K562 (cell line): ENCODE data around the gene OLIG1. TPM values are rescaled to one million over a fixed set of nuclear protein-coding genes. Genes with fewer than 3 reads are reported as not detected.

Experiments used
- ATAC-seq: fragments of 200-7000 bp; cut with Tn5 transposase; 3 replicates; pipeline ENCODE4 v1.9.1; 2020; ENCODE audit warnings: moderate library complexity
- BruUV-seq: library from RNA; stranded (reverse); fragments of 400-500 nt; replicated peaks from 2 replicates; lab custom pipeline; 2021; lab: Mats Ljungman, UMichigan
- CTCF ChIA-PET: fragments of 300-600 bp; formaldehyde crosslinking; extraction: SDS; loops from one replicate; lab custom pipeline; 2021; ENCODE audit warnings: low intra/inter-chr PET ratio; lab: Yijun Ruan, JAX
- POLR2A ChIA-PET: fragments of 300-600, 350-650 bp; sonication (Branson Sonifier 250); formaldehyde crosslinking; extraction: SDS; loops from one replicate; lab custom pipeline; 2021; ENCODE audit warnings: antibody characterized with exemption, inconsistent platforms; lab: Yijun Ruan, JAX
- DNase-seq, 4 experiments: peaks; one replicate each; pipeline versions ENCODE4 v3.0.0 to v3.0.0-alpha.2; 2011 to 2018; ENCODE audit warnings: low spot score in 3 of 4, mixed read lengths in 3 of 4; ENCODE audit errors: extremely low read depth in 1 of 4
- FAIRE-seq: peaks from 2 replicates; lab custom pipeline; 2011; peaks lifted over from hg19 to GRCh38; lab: Jason Lieb, UNC
- H2AFZ ChIP-seq: 2 replicates; pipeline ENCODE4 v1.6.0; 2011; ENCODE audit warnings: low read depth, low read length, control low read depth, inconsistent platforms
- H3K27ac ChIP-seq: fragments of 200-600 bp; 3 replicates; pipeline ENCODE4 v1.8.0; 2011; ENCODE audit warnings: low read depth, mild to moderate bottlenecking, control low read depth, inconsistent platforms, low read length, moderate library complexity, mixed read lengths; ENCODE audit errors: extremely low read depth
- H3K27me3 ChIP-seq, 2 experiments: fragments of 300-600 bp in 1 of 2; 2 replicates in 1 of 2; 3 replicates in 1 of 2; pipeline versions ENCODE4 v1.6.0 to v1.8.0; 2011; ENCODE audit warnings: inconsistent platforms in 2 of 2, low read length in 2 of 2, mild to moderate bottlenecking in 1 of 2, mixed read lengths in 1 of 2, moderate library complexity in 1 of 2; ENCODE audit not compliant: control insufficient read depth in 2 of 2, insufficient read depth in 2 of 2
- H3K36me3 ChIP-seq: fragments of 300-600 bp; 3 replicates; pipeline ENCODE4 v1.8.0; 2011; ENCODE audit warnings: mild to moderate bottlenecking, low read length, inconsistent platforms; ENCODE audit not compliant: control insufficient read depth, insufficient read depth
- H3K4me1 ChIP-seq, 2 experiments: fragments of 200-600 bp in 1 of 2; replicated peaks in 1 of 2; 2 replicates in 1 of 2; 3 replicates in 1 of 2; pipeline versions ENCODE4 v1.5.1 to v1.8.0; 2011; ENCODE audit warnings: inconsistent platforms in 2 of 2, low read length in 2 of 2, mild to moderate bottlenecking in 1 of 2, mixed read lengths in 1 of 2, moderate library complexity in 1 of 2; ENCODE audit not compliant: control insufficient read depth in 2 of 2, insufficient read depth in 2 of 2
- H3K4me2 ChIP-seq: 2 replicates; pipeline ENCODE4 v1.6.1; 2011; ENCODE audit warnings: low read length, control low read depth, inconsistent platforms, mixed read lengths; ENCODE audit not compliant: insufficient read depth
- H3K4me3 ChIP-seq: fragments of 200-600 bp; sonication (generic), shearing (Covaris generic); 2 replicates; pipeline ENCODE4 v1.5.1; 2016; ENCODE audit warnings: control low read depth, inconsistent platforms
- H3K79me2 ChIP-seq: fragments of 200-600 bp; 3 replicates; pipeline ENCODE4 v1.8.0; 2011; ENCODE audit warnings: low read length, inconsistent platforms; ENCODE audit not compliant: control insufficient read depth, insufficient read depth
- H3K9ac ChIP-seq, 2 experiments: 2 replicates each; pipeline versions ENCODE4 v1.6.0 to v1.6.1; 2011; ENCODE audit warnings: low read depth in 2 of 2, low read length in 2 of 2, control low read depth in 1 of 2, inconsistent platforms in 1 of 2, mild to moderate bottlenecking in 1 of 2, mixed read lengths in 1 of 2; ENCODE audit not compliant: insufficient read depth in 1 of 2
- H3K9me1 ChIP-seq: one replicate; pipeline ENCODE4 v1.6.0; 2011; ENCODE audit warnings: inconsistent platforms, mild to moderate bottlenecking, low read length, moderate library complexity; ENCODE audit not compliant: control insufficient read depth, insufficient read depth
- H3K9me3 ChIP-seq: replicated peaks from 2 replicates; pipeline ENCODE4 v1.5.1; 2011; ENCODE audit warnings: low read depth, low read length, inconsistent platforms; ENCODE audit not compliant: control insufficient read depth, insufficient read depth
- H4K20me1 ChIP-seq: replicated peaks from 2 replicates; pipeline ENCODE4 v1.6.1; 2011; ENCODE audit warnings: low read length, inconsistent platforms, mixed read lengths; ENCODE audit not compliant: control insufficient read depth, insufficient read depth
- DPF2 ChIP-seq: fragments of 450-650 bp; IDR thresholded peaks from 2 replicates; pipeline ENCODE4 v1.6.1; 2016
- EWSR1 ChIP-seq: fragments of 450-650 bp; IDR thresholded peaks from 2 replicates; pipeline ENCODE4 v1.6.1; 2018; ENCODE audit warnings: borderline replicate concordance, mild to moderate bottlenecking, low read depth, moderate library complexity; ENCODE audit not compliant: partially characterized antibody
- GTF2F1 ChIP-seq: IDR thresholded peaks from 2 replicates; pipeline ENCODE4 v1.6.1; 2011; ENCODE audit warnings: low read depth, low read length, improper control_type of control experiment
- KAT7 ChIP-seq: sonication (generic); formaldehyde crosslinking; IDR thresholded peaks from 2 replicates; pipeline ENCODE4 v1.8.0; 2022; ENCODE audit warnings: missing genetic modification reagents, mild to moderate bottlenecking, borderline replicate concordance
- MBD2 ChIP-seq: sonication (generic); IDR thresholded peaks from 2 replicates; pipeline ENCODE4 v1.6.1; 2016; ENCODE audit warnings: low read depth, borderline replicate concordance
- MIER1 ChIP-seq: fragments of 450-650 bp; IDR thresholded peaks from 2 replicates; pipeline ENCODE4 v1.6.1; 2016; ENCODE audit warnings: antibody characterized with exemption, mild to moderate bottlenecking, low read depth
- MTA1 ChIP-seq: fragments of 450-650 bp; IDR thresholded peaks from 2 replicates; pipeline ENCODE4 v1.6.1; 2017; ENCODE audit warnings: borderline replicate concordance
- NRF1 ChIP-seq, 2 experiments: fragments of 450-650 bp; IDR thresholded peaks in 1 of 2; conservative IDR thresholded peaks in 1 of 2; 2 replicates each; pipeline ENCODE4 v1.6.1; 2014; ENCODE audit warnings: mild to moderate bottlenecking in 2 of 2
- OTX1 ChIP-seq: fragments of 450-650 bp; formaldehyde crosslinking; IDR thresholded peaks from 2 replicates; pipeline ENCODE4 v1.4.0; 2022; ENCODE audit warnings: mild to moderate bottlenecking
- RFX5 ChIP-seq: IDR thresholded peaks from 2 replicates; pipeline ENCODE4 v1.6.1; 2011; ENCODE audit warnings: low read depth, mild to moderate bottlenecking, improper control_type of control experiment, low read length
- SMAD4 ChIP-seq: fragments of 250-450 bp; sonication (Bioruptor Pico); conservative IDR thresholded peaks from 2 replicates; pipeline ENCODE4 v1.8.0; 2021; ENCODE audit warnings: inconsistent platforms, mild to moderate bottlenecking, moderate library complexity
- SMC3 ChIP-seq: conservative IDR thresholded peaks from 2 replicates; pipeline ENCODE4 v1.6.1; 2011; ENCODE audit warnings: low read depth, low read length, improper control_type of control experiment; ENCODE audit not compliant: insufficient read depth
- SRSF1 ChIP-seq: fragments of 200-400 bp; formaldehyde crosslinking; IDR thresholded peaks from 2 replicates; pipeline ENCODE4 v1.6.1; 2017; ENCODE audit warnings: mild to moderate bottlenecking, low read depth, low read length, moderate library complexity
- XRCC4 ChIP-seq: IDR thresholded peaks from one replicate; pipeline ENCODE4 v1.6.1; 2011; ENCODE audit not compliant: insufficient read depth, insufficient read length; ENCODE audit errors: extremely low read depth
- ZBTB7A ChIP-seq: IDR thresholded peaks from 2 replicates; pipeline ENCODE4 v1.6.1; 2011; ENCODE audit warnings: low read depth, mild to moderate bottlenecking, low read length, moderate library complexity, borderline replicate concordance; ENCODE audit not compliant: control insufficient read depth
- ZFP1 ChIP-seq: fragments of 450-650 bp; formaldehyde crosslinking; IDR thresholded peaks from 2 replicates; pipeline ENCODE4 v1.4.0; 2020; ENCODE audit warnings: mild to moderate bottlenecking, mixed read lengths
- ZNF134 ChIP-seq: fragments of 250-450 bp; sonication (Bioruptor Pico); conservative IDR thresholded peaks from 2 replicates; pipeline ENCODE4 v1.4.0; 2020
- ZNF165 ChIP-seq: fragments of 250-450 bp; sonication (Bioruptor Pico); IDR thresholded peaks from 2 replicates; pipeline ENCODE4 v1.4.0; 2020; ENCODE audit warnings: borderline replicate concordance
- ZNF408 ChIP-seq: fragments of 250-450 bp; sonication (Bioruptor Pico); IDR thresholded peaks from 2 replicates; pipeline ENCODE4 v1.4.0; 2020; ENCODE audit warnings: low read depth, mild to moderate bottlenecking, moderate library complexity
- ZNF551 ChIP-seq: fragments of 250-450 bp; sonication (Bioruptor Pico); IDR thresholded peaks from 2 replicates; pipeline ENCODE4 v1.5.0; 2021; ENCODE audit warnings: mild to moderate bottlenecking, moderate library complexity
- WGBS: fragments of 100-300 bp; shearing (Covaris generic); methylation state at CpG from one replicate; pipeline ENCODE4 v1.1.6; 2016; ENCODE audit warnings: low coverage, mixed read lengths; ENCODE audit not compliant: insufficient coverage; ENCODE audit errors: missing lambda C conversion rate; 5-methylcytosine and 5-hydroxymethylcytosine counted together
- in situ Hi-C: fragments of 300-500 bp; cut with MboI; formaldehyde crosslinking; loops from 4 replicates; pipeline ENCODE4 v1.15.0; 2018; ENCODE audit warnings: inconsistent platforms, mixed read lengths
- intact Hi-C: fragments of 100-400 bp; cut with micrococcal nuclease; formaldehyde crosslinking; loops from 2 replicates; pipeline ENCODE4 v1.14.2; 2022
- polyA plus RNA-seq, 8 experiments: library from polyadenylated mRNA; depleted of rRNA in 4 of 8; stranded (reverse) in 5 of 8; unstranded in 3 of 8; fragments of >200 nt; fragmentation: Nextera tagmentation in 2 of 8; fragmentation: Illumina TruSeq in 1 of 8; extraction: Ambion mirVana in 2 of 8; extraction: Trizol in 1 of 8; gene quantifications; 2 replicates each; pipeline versions ENCODE4 v1.2.1 to v1.2.3, GENCODE V29; 2011 to 2014; ENCODE audit warnings: inconsistent platforms in 1 of 8, missing spikeins in 1 of 8
- total RNA-seq, 7 experiments: library from RNA; depleted of rRNA in 6 of 7; stranded (reverse); fragments of >200 nt in 6 of 7; fragmentation: Illumina TruSeq in 2 of 7; extraction: Trizol in 2 of 7; gene quantifications; 2 replicates each; pipeline versions ENCODE4 v1.2.1 to v1.2.3, GENCODE V29; 2011 to 2021; ENCODE audit warnings: low replicate concordance in 1 of 7
- TF ChIP-seq, protein P1 (sequence below), 2 experiments: IDR thresholded peaks in 1 of 2; conservative IDR thresholded peaks in 1 of 2; 2 replicates each; pipeline ENCODE4 v1.6.1; 2016; ENCODE audit warnings: low read depth in 2 of 2, mild to moderate bottlenecking in 1 of 2, missing compliant biosample characterization in 1 of 2, missing genetic modification characterization in 1 of 2, moderate library complexity in 1 of 2

Gene OLIG1
- total and polyA plus RNA-seq, 9 of the 15 experiments (the other 6 are each of a cell fraction or from before 2014, with no cell fraction given): not detected

DNA sequence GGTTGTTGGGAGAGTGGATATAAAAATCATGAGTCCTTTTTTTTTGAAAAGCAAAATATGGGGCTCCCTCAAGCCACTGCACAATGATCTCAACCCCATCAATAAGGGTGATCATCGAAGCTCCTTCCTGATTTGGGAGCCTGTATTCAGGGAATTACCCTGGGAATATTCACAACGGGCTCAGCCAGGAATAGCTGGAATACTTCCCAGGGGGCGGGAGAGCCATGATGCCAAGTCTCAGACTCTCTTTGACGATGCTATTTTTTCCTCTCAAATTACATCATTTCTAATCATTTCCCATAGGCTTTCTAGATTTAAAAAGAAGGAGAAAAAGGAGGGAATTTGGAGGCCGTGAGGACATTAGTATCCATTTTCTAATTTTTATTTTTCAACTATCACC is 18.4 kb downstream of the OLIG1 start (continued):
- TF ChIP-seq, protein P1, sequence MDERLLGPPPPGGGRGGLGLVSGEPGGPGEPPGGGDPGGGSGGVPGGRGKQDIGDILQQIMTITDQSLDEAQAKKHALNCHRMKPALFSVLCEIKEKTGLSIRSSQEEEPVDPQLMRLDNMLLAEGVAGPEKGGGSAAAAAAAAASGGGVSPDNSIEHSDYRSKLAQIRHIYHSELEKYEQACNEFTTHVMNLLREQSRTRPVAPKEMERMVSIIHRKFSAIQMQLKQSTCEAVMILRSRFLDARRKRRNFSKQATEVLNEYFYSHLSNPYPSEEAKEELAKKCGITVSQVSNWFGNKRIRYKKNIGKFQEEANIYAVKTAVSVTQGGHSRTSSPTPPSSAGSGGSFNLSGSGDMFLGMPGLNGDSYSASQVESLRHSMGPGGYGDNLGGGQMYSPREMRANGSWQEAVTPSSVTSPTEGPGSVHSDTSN (CRISPR knock-in tag; IDR thresholded peaks at IDR 0.05; ENCODE audit: low read depth): no peak
- TF ChIP-seq, protein P1 (tag; conservative IDR thresholded peaks at IDR 0.05; ENCODE audit: low read depth): no peak
- TF ChIP-seq XRCC4 (no peak), ZNF134 (CRISPR knock-in tag) (no peak), NRF1 (conservative IDR thresholded peaks at IDR 0.05 in 1 of 2, IDR thresholded peaks at IDR 0.05 in 1 of 2) (no peak), SMAD4 (no peak), KAT7 (CRISPR knock-in tag) (no peak)

DNA sequence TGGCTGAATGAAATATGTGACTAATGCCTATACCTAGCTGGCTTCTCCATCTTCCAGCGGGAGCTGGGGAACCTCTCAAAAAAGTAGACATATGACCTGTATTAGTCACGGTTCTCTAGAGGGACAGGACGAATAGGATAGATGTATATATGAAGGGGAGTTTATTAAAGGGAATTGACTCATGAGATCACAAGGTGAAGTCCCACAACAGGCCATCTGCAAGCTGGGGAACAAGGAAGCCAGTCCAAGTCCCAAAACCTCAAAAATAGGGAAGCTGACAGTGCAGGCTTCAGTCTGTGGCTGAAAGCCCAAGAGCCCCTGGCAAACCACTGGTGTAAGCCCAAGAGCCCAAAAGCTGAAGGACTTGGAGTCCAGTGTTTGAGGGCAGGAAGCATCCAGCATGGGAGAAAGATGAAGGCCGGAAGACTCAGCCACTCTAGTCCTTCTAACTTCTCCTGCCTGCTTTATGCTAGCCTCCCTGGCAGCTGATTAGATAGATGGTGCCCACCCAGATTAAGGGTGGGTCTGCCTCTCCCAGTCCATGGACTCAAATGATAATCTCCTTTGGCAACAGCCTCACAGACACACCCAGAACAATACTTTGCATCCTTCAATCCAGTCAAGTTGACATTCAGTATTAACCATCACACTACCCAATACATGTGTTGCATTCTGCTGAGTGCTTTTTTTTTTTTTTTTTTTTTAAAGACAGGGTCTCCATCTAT is 19.6 kb downstream of the OLIG1 start:
- Histone ChIP-seq H3K4me1 (no peaks in the 10 kb centered on the region), H4K20me1 (0 out of 2 replicates have a peak, but pooled peaks cover 5% of the 10 kb centered on the region), H2AFZ (no peak overlapping the region), H3K27ac (no peak overlapping the region), H3K4me2 (no peak overlapping the region), H3K9me3 (no peaks in the 10 kb centered on the region), H3K27me3 (peaks cover 23 to 48% of the 10 kb centered on the region in 2 experiments), H3K79me2 (no peaks in the 10 kb centered on the region), H3K9me1 (no peaks in the 10 kb centered on the region), H3K4me3 (no peak overlapping the region), H3K36me3 (no peaks in the 10 kb centered on the region), H3K9ac (no peak overlapping the region)
- DNase-seq: no peak
- WGBS: 0% methylated on average over 4 of the region's 4 CpGs
- FAIRE-seq: no peak
- ChIA-PET POLR2A (no interaction called here), CTCF (no interaction called here)
- BruUV-seq: no TSS peak
- in situ Hi-C loops: no loop called here
- no peak for ATAC-seq
- intact Hi-C loops: no loop called here
- TF ChIP-seq MIER1 (no peak), ZNF551 (CRISPR knock-in tag) (no peak), MBD2 (no peak), ZFP1 (no peak), RFX5 (no peak), ZNF408 (CRISPR knock-in tag) (no peak), ZNF165 (CRISPR knock-in tag) (no peak), ZBTB7A (no peak), SRSF1 (no peak), MTA1 (no peak), GTF2F1 (no peak), EWSR1 (no peak), DPF2 (no peak), SMC3 (no peak), OTX1 (CRISPR knock-in tag) (no peak)
